ENCODE measurements around the gene RUNX3. TPM values are rescaled to one million over a fixed set of nuclear protein-coding genes. Genes with fewer than 3 reads are reported as not detected.

RUNX3 gene
- total and polyA plus RNA-seq, 4 donors = 0.43 to 1.1 (median 0.88) TPM

DNA sequence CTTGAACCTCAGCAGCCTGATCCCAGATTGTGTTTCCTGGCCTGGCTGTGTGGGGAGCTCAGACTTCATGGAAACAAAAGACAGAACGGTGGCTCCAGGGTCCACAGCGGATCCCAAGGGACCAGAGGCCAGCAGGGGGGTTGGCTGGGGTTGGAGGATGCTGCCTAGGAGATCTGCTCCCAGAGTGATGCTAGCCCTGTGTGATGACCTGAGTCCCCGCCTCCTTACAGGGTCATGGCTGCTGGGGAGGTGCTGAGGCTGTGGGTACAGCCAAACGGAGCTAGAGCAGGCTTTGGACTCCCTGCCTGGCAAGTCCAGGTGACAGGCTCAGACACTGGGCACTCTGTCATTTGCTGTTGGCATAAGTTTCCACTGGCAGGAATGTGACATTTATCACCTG is 11.5 kb upstream of the RUNX3 start:
- WGBS = 74% methylated on average over 4 of the region's 4 CpGs
- no peak overlapping the region for H3K27ac ChIP-seq (ENCODE audit: low read depth in 1 of 2, low read length in 2 of 2)
- TF ChIP-seq SP1 (IDR thresholded peaks at IDR 0.05) (no peak), REST (IDR thresholded peaks at IDR 0.05) (no peak), FOXA2 (IDR thresholded peaks at IDR 0.05) (no peak), RAD21 (IDR thresholded peaks at IDR 0.05) (no peak), FOXA1 (IDR thresholded peaks at IDR 0.05) (no peak), JUND (IDR thresholded peaks at IDR 0.05) (no peak), GABPA (IDR thresholded peaks at IDR 0.05 in 1 of 2, conservative IDR thresholded peaks at IDR 0.05 in 1 of 2) (no peak)
- no peak overlapping the region for H3K4me3 ChIP-seq (ENCODE audit: low read depth in 1 of 3, low read length in 3 of 3)
- no peaks in the 10 kb centered on the region for H3K27me3 ChIP-seq (ENCODE audit: control insufficient read depth in 4 of 4, insufficient read depth in 4 of 4, low read length in 3 of 4)
- peaks cover 0 to under 1% (median 0%) of the 10 kb centered on the region in 4 donors for H3K4me1 ChIP-seq (ENCODE audit: control insufficient read depth in 4 of 4, insufficient read depth in 4 of 4, low read length in 3 of 4)
- no peak for DNase-seq (ENCODE audit: low spot score)
- no peaks in the 10 kb centered on the region for H3K36me3 ChIP-seq (ENCODE audit: control insufficient read depth in 4 of 4, insufficient read depth in 3 of 4, low read depth in 1 of 4, low read length in 3 of 4)
- no peaks in the 10 kb centered on the region for H3K9me3 ChIP-seq (ENCODE audit: control insufficient read depth in 4 of 4, low read length in 3 of 4)
- no peak overlapping the region for H3K9ac ChIP-seq (ENCODE audit: low read depth in 1 of 2, low read length in 2 of 2)

- 89% methylated on average over 7 of the region's 7 CpGs for WGBS
- Histone ChIP-seq H3K9me3 (ENCODE audit: control insufficient read depth in 4 of 4, low read length in 3 of 4) (no peaks in the 10 kb centered on the region), H3K9ac (ENCODE audit: low read depth in 1 of 2, low read length in 2 of 2) (no peak overlapping the region), H3K4me1 (ENCODE audit: control insufficient read depth in 4 of 4, insufficient read depth in 4 of 4, low read length in 3 of 4) (no peaks in the 10 kb centered on the region), H3K27ac (ENCODE audit: low read depth in 1 of 2, low read length in 2 of 2) (no peak overlapping the region), H3K27me3 (ENCODE audit: control insufficient read depth in 4 of 4, insufficient read depth in 4 of 4, low read length in 3 of 4) (no peaks in the 10 kb centered on the region), H3K4me3 (ENCODE audit: low read depth in 1 of 3, low read length in 3 of 3) (no peak overlapping the region), H3K36me3 (ENCODE audit: control insufficient read depth in 4 of 4, insufficient read depth in 3 of 4, low read depth in 1 of 4, low read length in 3 of 4) (no peaks in the 10 kb centered on the region)
- no peak for DNase-seq (ENCODE audit: low spot score)
- TF ChIP-seq EGR1 (IDR thresholded peaks at IDR 0.05; ENCODE audit: low read depth in 2 of 2) (no peak), SP1 (IDR thresholded peaks at IDR 0.05) (no peak), REST (IDR thresholded peaks at IDR 0.05) (no peak), HNF4A (conservative IDR thresholded peaks at IDR 0.05) (no peak), HNF4G (IDR thresholded peaks at IDR 0.05) (no peak), RAD21 (IDR thresholded peaks at IDR 0.05) (no peak), MAX (IDR thresholded peaks at IDR 0.05) (no peak), RXRA (IDR thresholded peaks at IDR 0.05) (no peak), GABPA (IDR thresholded peaks at IDR 0.05 in 1 of 2, conservative IDR thresholded peaks at IDR 0.05 in 1 of 2) (no peak), NR2F2 (IDR thresholded peaks at IDR 0.05) (no peak), JUND (IDR thresholded peaks at IDR 0.05) (no peak), YY1 (IDR thresholded peaks at IDR 0.05) (no peak), FOXA2 (IDR thresholded peaks at IDR 0.05) (no peak), CTCF (IDR thresholded peaks at IDR 0.05; ENCODE audit: low read depth, low read length, missing input control) (no peak)
- TF ChIP-seq, protein P1, sequence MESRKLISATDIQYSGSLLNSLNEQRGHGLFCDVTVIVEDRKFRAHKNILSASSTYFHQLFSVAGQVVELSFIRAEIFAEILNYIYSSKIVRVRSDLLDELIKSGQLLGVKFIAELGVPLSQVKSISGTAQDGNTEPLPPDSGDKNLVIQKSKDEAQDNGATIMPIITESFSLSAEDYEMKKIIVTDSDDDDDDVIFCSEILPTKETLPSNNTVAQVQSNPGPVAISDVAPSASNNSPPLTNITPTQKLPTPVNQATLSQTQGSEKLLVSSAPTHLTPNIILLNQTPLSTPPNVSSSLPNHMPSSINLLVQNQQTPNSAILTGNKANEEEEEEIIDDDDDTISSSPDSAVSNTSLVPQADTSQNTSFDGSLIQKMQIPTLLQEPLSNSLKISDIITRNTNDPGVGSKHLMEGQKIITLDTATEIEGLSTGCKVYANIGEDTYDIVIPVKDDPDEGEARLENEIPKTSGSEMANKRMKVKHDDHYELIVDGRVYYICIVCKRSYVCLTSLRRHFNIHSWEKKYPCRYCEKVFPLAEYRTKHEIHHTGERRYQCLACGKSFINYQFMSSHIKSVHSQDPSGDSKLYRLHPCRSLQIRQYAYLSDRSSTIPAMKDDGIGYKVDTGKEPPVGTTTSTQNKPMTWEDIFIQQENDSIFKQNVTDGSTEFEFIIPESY (IDR thresholded peaks at IDR 0.05) = no peak
- TF ChIP-seq, protein P2, sequence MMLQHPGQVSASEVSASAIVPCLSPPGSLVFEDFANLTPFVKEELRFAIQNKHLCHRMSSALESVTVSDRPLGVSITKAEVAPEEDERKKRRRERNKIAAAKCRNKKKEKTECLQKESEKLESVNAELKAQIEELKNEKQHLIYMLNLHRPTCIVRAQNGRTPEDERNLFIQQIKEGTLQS (IDR thresholded peaks at IDR 0.05) = no peak
Observed at GRCh38 chr1:24940231-24940630, 10.2 kb upstream of the RUNX3 start.
